ENCODE data around the gene CETN1.

The CETN1 gene

DNA sequence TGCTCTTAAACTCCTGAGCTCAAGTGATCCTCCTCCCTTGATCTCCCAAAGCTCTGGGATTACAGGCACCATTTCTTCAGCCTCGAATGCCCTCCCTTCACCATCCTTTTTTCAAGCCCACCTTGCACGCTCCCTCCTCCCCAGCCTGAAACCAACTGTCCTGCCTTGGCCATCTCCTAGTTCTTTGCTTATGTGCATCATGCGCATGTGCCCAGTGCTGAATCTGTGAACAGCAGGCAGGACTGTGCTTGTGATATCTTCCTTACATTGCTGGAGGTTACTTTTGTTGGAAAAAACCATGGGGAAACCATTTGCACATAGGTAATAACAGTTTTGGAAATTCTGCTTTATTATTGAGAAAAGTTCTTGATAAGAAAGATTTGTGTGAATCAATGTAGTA lies 30.2 kb upstream of the CETN1 start:
- TF ChIP-seq RAD21 (IDR thresholded peaks at IDR 0.05; ENCODE audit: low read depth) (no peak), CREB1 (IDR thresholded peaks at IDR 0.05; ENCODE audit: low read depth) (no peak), CEBPB (IDR thresholded peaks at IDR 0.05) (no peak), TAF1 (IDR thresholded peaks at IDR 0.05; ENCODE audit: low read depth) (no peak), TEAD4 (IDR thresholded peaks at IDR 0.05) (no peak), FOXM1 (IDR thresholded peaks at IDR 0.05; ENCODE audit: borderline replicate concordance, low read depth) (no peak), EGR1 (IDR thresholded peaks at IDR 0.05) (no peak), TCF12 (IDR thresholded peaks at IDR 0.05; ENCODE audit: low read depth) (no peak), YY1 (IDR thresholded peaks at IDR 0.05; ENCODE audit: low read depth) (no peak), EP300 (IDR thresholded peaks at IDR 0.05; ENCODE audit: borderline replicate concordance) (no peak), NFIC (IDR thresholded peaks at IDR 0.05) (no peak), ZBTB7A (IDR thresholded peaks at IDR 0.05; ENCODE audit: low read depth) (no peak)
- TF ChIP-seq, protein P1, sequence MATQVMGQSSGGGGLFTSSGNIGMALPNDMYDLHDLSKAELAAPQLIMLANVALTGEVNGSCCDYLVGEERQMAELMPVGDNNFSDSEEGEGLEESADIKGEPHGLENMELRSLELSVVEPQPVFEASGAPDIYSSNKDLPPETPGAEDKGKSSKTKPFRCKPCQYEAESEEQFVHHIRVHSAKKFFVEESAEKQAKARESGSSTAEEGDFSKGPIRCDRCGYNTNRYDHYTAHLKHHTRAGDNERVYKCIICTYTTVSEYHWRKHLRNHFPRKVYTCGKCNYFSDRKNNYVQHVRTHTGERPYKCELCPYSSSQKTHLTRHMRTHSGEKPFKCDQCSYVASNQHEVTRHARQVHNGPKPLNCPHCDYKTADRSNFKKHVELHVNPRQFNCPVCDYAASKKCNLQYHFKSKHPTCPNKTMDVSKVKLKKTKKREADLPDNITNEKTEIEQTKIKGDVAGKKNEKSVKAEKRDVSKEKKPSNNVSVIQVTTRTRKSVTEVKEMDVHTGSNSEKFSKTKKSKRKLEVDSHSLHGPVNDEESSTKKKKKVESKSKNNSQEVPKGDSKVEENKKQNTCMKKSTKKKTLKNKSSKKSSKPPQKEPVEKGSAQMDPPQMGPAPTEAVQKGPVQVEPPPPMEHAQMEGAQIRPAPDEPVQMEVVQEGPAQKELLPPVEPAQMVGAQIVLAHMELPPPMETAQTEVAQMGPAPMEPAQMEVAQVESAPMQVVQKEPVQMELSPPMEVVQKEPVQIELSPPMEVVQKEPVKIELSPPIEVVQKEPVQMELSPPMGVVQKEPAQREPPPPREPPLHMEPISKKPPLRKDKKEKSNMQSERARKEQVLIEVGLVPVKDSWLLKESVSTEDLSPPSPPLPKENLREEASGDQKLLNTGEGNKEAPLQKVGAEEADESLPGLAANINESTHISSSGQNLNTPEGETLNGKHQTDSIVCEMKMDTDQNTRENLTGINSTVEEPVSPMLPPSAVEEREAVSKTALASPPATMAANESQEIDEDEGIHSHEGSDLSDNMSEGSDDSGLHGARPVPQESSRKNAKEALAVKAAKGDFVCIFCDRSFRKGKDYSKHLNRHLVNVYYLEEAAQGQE (IDR thresholded peaks at IDR 0.05; ENCODE audit: low read depth): no peak
- TF ChIP-seq, protein P2, sequence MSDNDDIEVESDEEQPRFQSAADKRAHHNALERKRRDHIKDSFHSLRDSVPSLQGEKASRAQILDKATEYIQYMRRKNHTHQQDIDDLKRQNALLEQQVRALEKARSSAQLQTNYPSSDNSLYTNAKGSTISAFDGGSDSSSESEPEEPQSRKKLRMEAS (IDR thresholded peaks at IDR 0.05): no peak
- TF ChIP-seq, protein P3, sequence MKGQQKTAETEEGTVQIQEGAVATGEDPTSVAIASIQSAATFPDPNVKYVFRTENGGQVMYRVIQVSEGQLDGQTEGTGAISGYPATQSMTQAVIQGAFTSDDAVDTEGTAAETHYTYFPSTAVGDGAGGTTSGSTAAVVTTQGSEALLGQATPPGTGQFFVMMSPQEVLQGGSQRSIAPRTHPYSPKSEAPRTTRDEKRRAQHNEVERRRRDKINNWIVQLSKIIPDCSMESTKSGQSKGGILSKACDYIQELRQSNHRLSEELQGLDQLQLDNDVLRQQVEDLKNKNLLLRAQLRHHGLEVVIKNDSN (IDR thresholded peaks at IDR 0.05): no peak

DNA sequence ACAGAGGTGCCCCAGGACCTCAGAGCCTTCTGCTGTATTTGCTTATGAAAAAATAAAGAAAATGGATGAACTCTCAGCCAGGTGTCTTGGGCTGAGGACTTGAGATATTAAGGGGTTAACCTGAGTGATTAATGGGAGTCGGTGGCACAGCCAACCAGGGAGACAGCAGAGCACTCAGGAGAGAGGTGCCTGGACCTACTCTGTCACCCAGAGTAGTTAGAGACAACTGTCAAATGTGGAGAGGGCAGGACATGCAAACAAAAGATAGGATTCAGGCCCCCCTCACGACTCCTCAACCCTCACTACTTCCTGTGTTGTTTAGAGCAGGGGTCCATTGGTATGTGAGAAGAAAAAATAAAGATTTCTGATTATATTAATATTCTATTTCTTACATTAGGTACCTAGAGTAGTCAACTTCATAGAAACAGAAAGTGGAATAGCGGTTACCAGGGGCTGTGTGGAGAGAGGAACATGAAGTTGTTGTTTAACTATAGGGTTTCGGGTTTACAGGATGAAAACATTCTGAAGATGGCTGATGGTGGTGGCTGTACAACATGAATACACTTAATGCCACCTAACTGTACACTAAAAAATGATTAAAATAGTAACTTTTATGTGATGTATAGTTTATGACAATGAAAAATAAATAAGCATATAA lies 28.6 kb upstream of the CETN1 start:
- TF ChIP-seq TEAD4 (IDR thresholded peaks at IDR 0.05) (no peak), CREB1 (IDR thresholded peaks at IDR 0.05; ENCODE audit: low read depth) (no peak), RAD21 (IDR thresholded peaks at IDR 0.05; ENCODE audit: low read depth) (no peak), TCF12 (IDR thresholded peaks at IDR 0.05; ENCODE audit: low read depth) (no peak), EP300 (IDR thresholded peaks at IDR 0.05; ENCODE audit: borderline replicate concordance) (no peak), FOXM1 (IDR thresholded peaks at IDR 0.05; ENCODE audit: borderline replicate concordance, low read depth) (no peak), EGR1 (IDR thresholded peaks at IDR 0.05) (no peak), CEBPB (IDR thresholded peaks at IDR 0.05) (no peak), ZBTB7A (IDR thresholded peaks at IDR 0.05; ENCODE audit: low read depth) (no peak), NFIC (IDR thresholded peaks at IDR 0.05) (no peak), TAF1 (IDR thresholded peaks at IDR 0.05; ENCODE audit: low read depth) (no peak), YY1 (IDR thresholded peaks at IDR 0.05; ENCODE audit: low read depth) (no peak)
- TF ChIP-seq, protein P3 (IDR thresholded peaks at IDR 0.05): no peak
- TF ChIP-seq, protein P2 (IDR thresholded peaks at IDR 0.05): no peak
- TF ChIP-seq, protein P1 (IDR thresholded peaks at IDR 0.05; ENCODE audit: low read depth): no peak

DNA sequence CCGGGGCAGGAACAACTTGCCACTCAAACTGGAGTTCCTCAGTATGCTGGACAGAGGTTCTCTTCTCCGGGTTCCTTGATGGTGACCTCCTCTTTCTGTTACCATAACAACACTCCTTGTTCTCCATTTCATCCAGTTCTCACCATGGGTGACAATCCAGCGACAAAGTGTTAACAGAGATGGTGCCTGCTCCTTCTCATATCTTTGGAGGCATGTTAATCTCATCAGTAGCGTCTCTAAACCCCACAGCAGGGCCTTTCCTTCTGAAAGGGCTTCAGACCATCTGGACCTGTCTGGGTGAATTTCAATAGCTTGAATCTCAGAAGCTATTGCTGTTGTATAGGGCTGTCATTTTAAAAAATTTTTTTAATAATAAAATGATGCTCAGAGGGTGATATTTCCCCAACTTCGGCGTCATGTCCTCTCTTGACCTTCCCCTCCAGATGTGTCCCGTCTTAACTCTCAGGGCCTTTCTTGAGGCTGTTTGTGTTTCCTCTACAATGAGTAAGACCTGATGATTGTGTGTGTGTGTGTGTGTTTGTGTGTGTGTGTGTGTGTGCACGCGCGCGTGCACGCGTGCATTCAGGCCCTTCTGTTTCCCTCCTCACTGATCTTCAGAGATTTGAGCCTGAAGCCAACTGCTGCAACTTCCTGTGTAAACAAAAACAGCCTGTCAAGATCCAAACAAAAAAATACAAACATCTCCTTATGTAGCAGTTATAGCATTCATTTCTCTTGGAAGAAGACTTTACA lies 24.3 kb upstream of the CETN1 start:
- no peak for TF ChIP-seq CREB1 (IDR thresholded peaks at IDR 0.05; ENCODE audit: low read depth)
- no peak for TF ChIP-seq YY1 (IDR thresholded peaks at IDR 0.05; ENCODE audit: low read depth)
- TF ChIP-seq, protein P1 (IDR thresholded peaks at IDR 0.05; ENCODE audit: low read depth): no peak

Data from Ishikawa (cell line).